ENCODE results near the gene OR10H5.

DNA sequence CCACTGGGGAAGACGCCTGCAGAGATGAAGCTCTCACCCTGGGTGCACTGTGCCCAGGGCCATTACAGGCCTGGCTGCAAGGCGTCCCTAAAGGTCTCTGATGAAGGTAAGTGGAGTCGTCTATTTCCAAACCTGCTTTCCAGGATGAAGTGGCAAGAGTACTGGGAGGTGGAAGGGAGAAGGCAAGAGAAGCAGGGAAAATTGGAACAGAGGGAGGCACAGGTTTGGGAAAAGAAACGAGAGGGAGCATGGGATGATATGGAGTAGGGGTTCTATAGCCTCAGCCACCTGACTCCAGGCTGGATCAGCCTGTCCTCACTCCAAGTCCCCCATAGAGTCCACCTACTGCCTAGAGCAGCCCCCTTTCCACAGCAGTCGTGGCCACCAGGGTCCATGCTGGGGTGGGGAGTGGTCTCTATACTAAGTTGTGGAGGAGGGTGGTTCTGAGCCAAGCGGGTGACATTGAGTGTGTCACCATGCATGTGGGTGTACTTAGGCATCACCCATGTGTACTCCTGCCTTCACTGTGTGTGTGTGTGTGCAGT lies at the start of gene OR10H5:
- TF ChIP-seq, protein P1, sequence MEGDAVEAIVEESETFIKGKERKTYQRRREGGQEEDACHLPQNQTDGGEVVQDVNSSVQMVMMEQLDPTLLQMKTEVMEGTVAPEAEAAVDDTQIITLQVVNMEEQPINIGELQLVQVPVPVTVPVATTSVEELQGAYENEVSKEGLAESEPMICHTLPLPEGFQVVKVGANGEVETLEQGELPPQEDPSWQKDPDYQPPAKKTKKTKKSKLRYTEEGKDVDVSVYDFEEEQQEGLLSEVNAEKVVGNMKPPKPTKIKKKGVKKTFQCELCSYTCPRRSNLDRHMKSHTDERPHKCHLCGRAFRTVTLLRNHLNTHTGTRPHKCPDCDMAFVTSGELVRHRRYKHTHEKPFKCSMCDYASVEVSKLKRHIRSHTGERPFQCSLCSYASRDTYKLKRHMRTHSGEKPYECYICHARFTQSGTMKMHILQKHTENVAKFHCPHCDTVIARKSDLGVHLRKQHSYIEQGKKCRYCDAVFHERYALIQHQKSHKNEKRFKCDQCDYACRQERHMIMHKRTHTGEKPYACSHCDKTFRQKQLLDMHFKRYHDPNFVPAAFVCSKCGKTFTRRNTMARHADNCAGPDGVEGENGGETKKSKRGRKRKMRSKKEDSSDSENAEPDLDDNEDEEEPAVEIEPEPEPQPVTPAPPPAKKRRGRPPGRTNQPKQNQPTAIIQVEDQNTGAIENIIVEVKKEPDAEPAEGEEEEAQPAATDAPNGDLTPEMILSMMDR (conservative IDR thresholded peaks at IDR 0.05) = no peak
- TF ChIP-seq EZH2 (IDR thresholded peaks at IDR 0.05; ENCODE audit: low read depth) = no peak
